NCI-H1105 (cell line): ENCODE data around the gene ATG4C.

ENCODE experiments used
- DNase-seq: peaks from one replicate; lab custom pipeline; 2025; lab: John Stamatoyannopoulos, UW

The ATG4C gene

DNA sequence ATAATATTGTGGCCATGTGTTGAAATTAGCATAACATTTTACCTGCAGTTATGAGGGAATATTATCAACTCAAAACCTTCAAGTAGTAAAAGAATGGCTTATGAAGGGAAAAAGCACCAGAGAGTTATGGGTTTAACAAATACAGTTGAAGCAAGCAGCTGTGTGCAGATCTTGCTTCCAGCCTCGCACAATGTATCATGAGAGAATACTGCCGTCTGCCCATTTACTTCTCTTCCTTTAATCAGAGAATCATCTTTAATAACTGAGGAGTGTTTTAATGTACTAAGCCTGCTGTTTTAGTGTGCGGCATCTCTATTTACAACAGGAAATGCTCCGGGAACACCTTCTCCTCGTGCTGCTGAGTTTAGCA lies 120.9 kb downstream of the ATG4C start:
- DNase-seq = peak; percentile 41

DNA sequence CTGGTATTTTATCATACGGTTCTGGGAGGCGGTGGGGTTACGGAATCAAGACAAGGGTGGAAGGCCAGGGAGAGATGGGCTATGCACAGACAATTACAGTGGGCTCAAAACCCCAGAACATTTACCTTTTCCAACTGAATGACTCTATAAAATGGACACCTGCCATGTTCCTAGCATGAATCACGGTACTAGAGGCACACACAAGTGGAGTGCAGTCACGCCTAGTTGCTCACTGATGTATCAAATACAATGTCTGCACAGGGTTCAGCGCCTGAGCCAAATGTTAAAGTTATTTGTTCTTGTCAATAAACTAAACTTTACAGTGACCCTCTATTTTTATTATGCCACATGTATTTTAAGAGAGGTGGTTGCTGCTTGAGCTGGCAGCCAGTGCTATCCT lies 121.4 kb downstream of the ATG4C start:
- DNase-seq = peak; percentile 47

DNA sequence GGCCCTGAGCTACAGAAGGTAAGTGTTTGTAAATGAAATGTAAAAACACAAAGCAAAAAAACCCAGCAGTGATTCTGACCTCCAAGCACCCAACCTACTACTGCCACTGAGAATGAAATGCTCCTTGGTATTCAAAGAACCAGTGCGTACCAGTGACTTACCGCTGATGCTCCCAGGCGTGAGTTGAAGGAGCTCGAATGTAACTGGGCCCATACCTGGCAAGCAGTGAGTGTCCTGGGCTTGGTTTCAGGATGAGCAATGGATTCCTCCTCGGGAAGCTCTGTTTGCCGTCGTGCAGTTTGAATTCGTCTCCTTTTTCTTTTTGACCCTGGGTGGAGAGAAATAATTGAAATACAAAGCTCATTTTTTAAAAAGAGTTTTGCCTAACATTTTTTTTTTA lies 121.9 kb downstream of the ATG4C start:
- no peak for DNase-seq

DNA sequence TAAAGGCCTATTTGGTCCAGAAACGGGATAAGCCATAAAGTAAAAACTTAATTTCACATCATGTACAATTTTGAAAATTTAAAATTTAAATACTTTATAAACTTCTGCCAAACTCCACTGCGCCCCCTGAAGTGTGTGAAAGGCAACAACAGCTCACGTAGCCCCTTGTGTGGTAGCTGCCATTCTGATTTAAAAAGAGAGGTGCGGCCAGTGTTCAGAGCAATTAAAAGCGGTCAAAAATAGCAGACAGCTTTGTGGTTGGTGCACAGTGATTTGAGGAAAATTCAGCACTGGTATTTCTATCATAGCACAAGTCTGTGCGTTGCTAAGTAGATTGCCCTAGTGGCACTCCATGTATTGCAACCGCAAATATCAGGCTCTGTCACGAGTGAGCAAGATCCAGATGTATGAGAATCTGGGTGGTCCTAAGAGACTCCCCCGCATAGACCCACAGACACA lies 122.5 kb downstream of the ATG4C start:
- no peak for DNase-seq

DNA sequence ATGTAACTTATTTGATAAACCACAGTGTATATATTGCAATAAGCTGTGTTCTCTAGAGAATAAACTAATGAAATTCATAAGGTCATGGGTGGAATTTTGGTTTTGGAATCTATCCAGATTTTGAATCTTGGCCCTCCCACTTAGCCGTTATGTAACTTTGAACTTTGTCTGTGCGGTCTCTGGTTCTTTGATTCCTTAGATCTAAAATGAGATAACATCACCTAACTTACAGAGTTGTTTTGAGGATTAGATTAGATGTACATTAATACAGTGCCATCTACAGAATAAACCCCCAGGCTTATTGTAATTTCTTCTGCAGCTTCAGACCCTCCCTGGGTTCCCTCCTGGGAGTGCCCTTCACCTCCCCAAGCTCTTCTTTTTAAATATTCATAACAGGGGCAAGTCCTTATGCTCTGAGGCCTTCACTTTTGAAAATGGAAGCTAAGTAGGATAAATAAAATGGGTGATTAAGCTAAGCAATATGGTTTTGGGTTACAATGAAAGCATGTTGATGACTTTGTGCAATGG lies 124.3 kb downstream of the ATG4C start:
- no peak for DNase-seq

DNA sequence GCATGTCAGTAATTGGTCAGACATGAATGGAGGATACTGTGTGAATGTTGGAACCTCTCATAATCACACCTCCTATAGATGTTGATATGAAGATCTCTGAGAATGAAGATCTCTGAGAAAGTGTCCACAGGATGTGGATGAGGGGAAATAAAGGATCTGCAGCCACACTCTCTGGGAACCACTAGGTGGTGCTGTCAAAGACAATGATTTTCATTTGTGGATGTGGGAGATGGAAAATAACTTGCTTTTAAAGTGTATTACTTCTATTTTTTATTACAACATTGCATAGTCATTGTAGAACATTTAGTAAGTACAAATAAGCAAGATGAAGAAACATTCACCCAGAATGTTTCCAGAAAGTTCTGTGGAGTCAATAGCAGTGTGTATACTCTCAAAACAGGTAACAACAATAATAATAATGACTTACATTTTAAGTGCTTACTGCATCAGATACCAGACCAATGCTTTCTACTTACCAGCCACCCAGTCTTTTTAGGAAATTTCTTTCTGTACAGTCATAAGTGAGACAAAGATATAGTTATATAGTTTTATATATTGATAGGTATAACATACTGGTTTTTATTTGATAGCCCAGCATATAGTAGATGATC lies 128.2 kb downstream of the ATG4C start:
- no peak for DNase-seq
